LNCaP clone FGC (cell line): Measurements from ENCODE around the gene GPR179.

Experiments
- DNase-seq: peaks from one replicate; pipeline ENCODE4 v3.0.0-alpha.2; 2011; ENCODE audit warnings: low read depth
- H3K4me3 ChIP-seq: 2 replicates; pipeline ENCODE4 v1.5.1; 2011; ENCODE audit warnings: mild to moderate bottlenecking, low read depth, low read length, control low read depth
- CTCF ChIP-seq: IDR thresholded peaks from 2 replicates; pipeline ENCODE4 v1.5.1; 2012; ENCODE audit warnings: mild to moderate bottlenecking; ENCODE audit not compliant: control insufficient read depth, insufficient read depth; ENCODE audit errors: extremely low read depth

Gene GPR179

GRCh38 chr17:38361694-38362465, 18.1 kb upstream of the GPR179 start:
- no peak for TF ChIP-seq CTCF
- DNase-seq = no peak
- no peak overlapping the region for H3K4me3 ChIP-seq

- no peak for TF ChIP-seq CTCF
- DNase-seq = peak; percentile 38
- H3K4me3 ChIP-seq = no peak overlapping the region
Observed at GRCh38 chr17:38358586-38359513, 15.1 kb upstream of the GPR179 start.

- peak; percentile 87 for DNase-seq
- H3K4me3 ChIP-seq = no peak overlapping the region
- no peak for TF ChIP-seq CTCF
Observed at GRCh38 chr17:38357486-38358123, 13.8 kb upstream of the GPR179 start.

- no peak for DNase-seq
- no peak for TF ChIP-seq CTCF
- no peak overlapping the region for H3K4me3 ChIP-seq
Observed at GRCh38 chr17:38355251-38355650, 11.5 kb upstream of the GPR179 start.

GRCh38 chr17:38354466-38354865, 10.7 kb upstream of the GPR179 start:
- DNase-seq = no peak
- no peak overlapping the region for H3K4me3 ChIP-seq
- TF ChIP-seq CTCF = no peak

- no peak for DNase-seq
- TF ChIP-seq CTCF = no peak
- no peak overlapping the region for H3K4me3 ChIP-seq
Observed at GRCh38 chr17:38353668-38354067, 9.9 kb upstream of the GPR179 start.
